GM12801 (cell line): Measurements from ENCODE around the gene C21orf58.

ENCODE experiments used
- CTCF ChIP-seq: IDR thresholded peaks from one replicate; pipeline ENCODE4 v1.5.1; 2011; ENCODE audit warnings: control low read depth; ENCODE audit not compliant: insufficient read length; ENCODE audit errors: extremely low read depth

C21orf58 gene

GRCh38 chr21:46286648-46287002 lies 37.0 kb downstream of the C21orf58 start:
- no peak for TF ChIP-seq CTCF

- no peak for TF ChIP-seq CTCF
Measured at GRCh38 chr21:46285761-46286647, 37.7 kb downstream of the C21orf58 start, which contains the start of gene YBEY. TSS of gene YBEY (plus strand) at chr21:46286342. CDS start at chr21:46286914, 572 bp downstream.

- TF ChIP-seq CTCF: no peak
Measured at GRCh38 chr21:46285206-46285661, 38.4 kb downstream of the C21orf58 start, which contains the start of gene MCM3AP. TSS of gene MCM3AP (minus strand) at chr21:46285611. CDS start at chr21:46285286, 325 bp downstream.

- no peak for TF ChIP-seq CTCF
Measured at GRCh38 chr21:46284733-46285132, 38.9 kb downstream of the C21orf58 start.

- no peak for TF ChIP-seq CTCF
Measured at GRCh38 chr21:46284077-46284644, 39.5 kb downstream of the C21orf58 start.

GRCh38 chr21:46274797-46275390 lies 48.8 kb downstream of the C21orf58 start:
- TF ChIP-seq CTCF: no peak

GRCh38 chr21:46273341-46273740 lies 50.3 kb downstream of the C21orf58 start:
- no peak for TF ChIP-seq CTCF
